Kidney epithelial cell (primary cell): ENCODE measurements around the gene THOC5. TPM values are rescaled to one million over a fixed set of nuclear protein-coding genes. Genes with fewer than 3 reads are reported as not detected.
"Not testable (repeated sequence)": the region's sequence is repeated elsewhere in the genome, so short reads cannot be mapped to it uniquely, and the experiment has no call there.

Experiments used
- DNase-seq: peaks from one replicate; pipeline ENCODE4 v3.0.0-alpha.2; 2010; ENCODE audit warnings: low read depth
- H3K27me3 ChIP-seq: 2 replicates; pipeline ENCODE4 v1.6.0; 2011; ENCODE audit warnings: low read length; ENCODE audit not compliant: control insufficient read depth, insufficient read depth
- H3K36me3 ChIP-seq: 2 replicates; pipeline ENCODE4 v1.5.1; 2011; ENCODE audit warnings: low read length; ENCODE audit not compliant: control insufficient read depth, insufficient read depth
- H3K4me3 ChIP-seq: 2 replicates; pipeline ENCODE4 v1.5.1; 2011; ENCODE audit warnings: low read depth, mild to moderate bottlenecking, control low read depth, low read length
- CTCF ChIP-seq: IDR thresholded peaks from 2 replicates; pipeline ENCODE4 v1.5.1; 2011; ENCODE audit warnings: mild to moderate bottlenecking, moderate library complexity, low read length, control low read depth, inconsistent platforms; ENCODE audit not compliant: insufficient read depth, poor library complexity, severe bottlenecking
- total RNA-seq: library from RNA; depleted of rRNA; stranded (reverse); fragments of >200 nt; gene quantifications from 2 replicates; pipeline ENCODE4 v1.2.3, GENCODE V29; 2015

The THOC5 gene
- 51.6 and 53.9 TPM in 2 replicates for total RNA-seq

- Histone ChIP-seq H3K36me3 (peaks cover 4% of the 10 kb centered on the region), H3K27me3 (no peaks in the 10 kb centered on the region), H3K4me3 (peak within 1 kb of the TSS; percentile 77)
- peak; percentile 79 for DNase-seq
- peak; percentile 86 for TF ChIP-seq CTCF
Measured at GRCh38 chr22:29553351-29554224, at the start of gene THOC5. TSS of gene THOC5 (minus strand) at chr22:29553757. CDS start at chr22:29549147, 4,610 bp downstream.

DNA sequence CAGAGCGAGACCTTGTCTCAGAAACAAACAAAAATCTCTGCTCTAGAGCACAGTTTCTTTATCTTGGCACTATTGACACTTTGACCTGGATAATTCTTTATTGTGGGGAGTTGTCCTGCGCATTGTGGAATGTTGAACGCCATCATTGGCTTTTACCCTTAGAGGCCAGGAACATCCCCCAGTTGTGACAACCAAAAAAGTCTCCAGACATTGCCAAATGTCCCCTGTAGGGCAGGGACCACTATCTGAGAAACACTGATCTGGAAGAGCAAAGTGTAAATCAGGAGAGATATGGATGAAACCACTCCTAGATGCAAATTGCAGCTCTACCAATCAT lies 45.1 kb upstream of the THOC5 start:
- Histone ChIP-seq H3K4me3 (no peak overlapping the region), H3K27me3 (no peaks in the 10 kb centered on the region), H3K36me3 (no peaks in the 10 kb centered on the region)
- DNase-seq, result no peak
- no peak for TF ChIP-seq CTCF

- H3K27me3 ChIP-seq, DNase-seq, H3K4me3 ChIP-seq, H3K36me3 ChIP-seq: not testable (repeated sequence)
Measured at GRCh38 chr22:29597871-29598683, 44.5 kb upstream of the THOC5 start.

DNA sequence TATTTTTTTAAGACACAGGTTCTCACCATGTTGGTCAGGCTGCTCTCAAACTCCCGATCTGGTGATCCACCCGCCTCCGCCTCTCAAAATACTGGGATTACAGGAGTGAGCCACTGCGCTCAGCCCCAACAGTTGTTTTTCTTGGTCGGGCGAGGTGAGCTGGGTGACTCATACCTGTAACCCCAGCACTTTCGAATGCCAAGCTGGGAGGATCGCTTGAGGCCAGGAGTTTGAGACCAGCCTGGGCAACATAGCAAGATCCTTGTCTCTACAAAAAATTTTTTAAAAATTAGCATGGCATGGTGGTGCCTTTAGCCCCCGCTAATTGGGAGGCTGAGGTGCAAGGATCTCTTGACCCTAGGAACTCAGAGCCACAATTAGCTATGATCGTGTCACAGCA lies 42.9 kb upstream of the THOC5 start:
- Histone ChIP-seq H3K4me3 (no peak overlapping the region), H3K36me3 (no peaks in the 10 kb centered on the region), H3K27me3 (no peaks in the 10 kb centered on the region)
- DNase-seq, result no peak
- no peak for TF ChIP-seq CTCF

- H3K27me3 ChIP-seq, H3K36me3 ChIP-seq, H3K4me3 ChIP-seq, DNase-seq: not testable (repeated sequence)
Measured at GRCh38 chr22:29594447-29594846, 40.9 kb upstream of the THOC5 start.

- DNase-seq, result no peak
- H3K4me3 ChIP-seq, result no peak overlapping the region
- no peak for TF ChIP-seq CTCF
Measured at GRCh38 chr22:29593923-29594322, 40.4 kb upstream of the THOC5 start.

More at GRCh38 chr22:29593923-29594322, 40.4 kb upstream of the THOC5 start:
- Histone ChIP-seq H3K27me3 (no peaks in the 10 kb centered on the region), H3K36me3 (no peaks in the 10 kb centered on the region)
